Activated CD4-positive, alpha-beta T cell treated with anti-CD3 and anti-CD28 coated beads, Interleukin-2, amount 50 U/mL, for 4 hours (primary cell): ENCODE data around the gene EIF3J.

Experiments used
- DNase-seq, 2 experiments: peaks; one replicate each; pipeline ENCODE4 v3.0.0-alpha.2; 2020

Gene EIF3J

GRCh38 chr15:44595656-44596510 is 58.9 kb downstream of the EIF3J start:
- DNase-seq, result no peak

- no peak for DNase-seq
Measured at GRCh38 chr15:44596511-44597010, 59.6 kb downstream of the EIF3J start.

GRCh38 chr15:44598066-44598465 is 61.1 kb downstream of the EIF3J start:
- DNase-seq, result no peak

- no peak for DNase-seq
Measured at GRCh38 chr15:44598892-44599291, 61.9 kb downstream of the EIF3J start.

- DNase-seq, result no peak
Measured at GRCh38 chr15:44603126-44603525, 66.2 kb downstream of the EIF3J start.

GRCh38 chr15:44606740-44607139 is 69.8 kb downstream of the EIF3J start:
- no peak for DNase-seq
